ENCODE data around the gene CHGA. TPM values are rescaled to one million over a fixed set of nuclear protein-coding genes. Genes with fewer than 3 reads are reported as not detected.

The CHGA gene
- total and polyA plus RNA-seq, 2 of the 8 experiments (the other 6 are each of a cell fraction or from before 2014, with no cell fraction given) = 17.5 to 28.2 TPM

DNA sequence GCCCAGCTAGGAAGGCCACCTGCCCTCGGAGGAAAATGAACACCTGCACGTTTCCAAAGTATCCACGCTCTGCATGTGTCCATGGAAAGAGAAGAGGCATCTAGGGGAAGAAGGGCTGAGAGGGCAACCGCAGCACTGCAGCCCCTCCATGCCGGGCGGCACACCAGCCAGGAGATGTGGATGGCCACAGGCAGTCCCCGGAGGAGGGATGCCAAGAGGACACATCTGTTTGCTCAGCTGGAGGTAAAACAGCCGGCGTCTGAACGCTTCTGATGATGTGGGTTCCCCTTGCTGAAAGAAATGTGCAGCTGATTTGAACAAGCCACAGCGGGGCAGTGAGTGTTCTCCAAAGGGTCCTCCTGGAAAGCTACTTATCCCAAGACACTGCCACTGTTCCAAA, 34.0 kb downstream of the CHGA start (continued):
- TF ChIP-seq RAD21 (IDR thresholded peaks at IDR 0.05 in 1 of 2, conservative IDR thresholded peaks at IDR 0.05 in 1 of 2; ENCODE audit: low read depth in 2 of 2, low read length in 2 of 2) (no peak), KDM1A (IDR thresholded peaks at IDR 0.05; ENCODE audit: borderline replicate concordance, low read length) (no peak)

All from H1 (cell line).